LNCaP clone FGC (cell line): ENCODE results near the gene MTCL1.

Source experiments
- DNase-seq: peaks from one replicate; pipeline ENCODE4 v3.0.0-alpha.2; 2011; ENCODE audit warnings: low read depth
- H3K4me3 ChIP-seq: 2 replicates; pipeline ENCODE4 v1.5.1; 2011; ENCODE audit warnings: mild to moderate bottlenecking, low read depth, low read length, control low read depth
- CTCF ChIP-seq: IDR thresholded peaks from 2 replicates; pipeline ENCODE4 v1.5.1; 2012; ENCODE audit warnings: mild to moderate bottlenecking; ENCODE audit not compliant: control insufficient read depth, insufficient read depth; ENCODE audit errors: extremely low read depth

MTCL1 gene

GRCh38 chr18:8660316-8660715 is 45.0 kb upstream of the MTCL1 start:
- DNase-seq: no peak
- H3K4me3 ChIP-seq: no peak overlapping the region
- TF ChIP-seq CTCF: no peak

- DNase-seq: peak; percentile 7
- TF ChIP-seq CTCF: no peak
- no peak overlapping the region for H3K4me3 ChIP-seq
Observed at GRCh38 chr18:8661754-8662559, 43.4 kb upstream of the MTCL1 start.

GRCh38 chr18:8662560-8663255 is 42.6 kb upstream of the MTCL1 start:
- DNase-seq: no peak
- H3K4me3 ChIP-seq: no peak overlapping the region
- TF ChIP-seq CTCF: no peak

GRCh38 chr18:8667846-8668245 is 37.5 kb upstream of the MTCL1 start:
- no peak overlapping the region for H3K4me3 ChIP-seq
- DNase-seq: no peak
- TF ChIP-seq CTCF: no peak

- no peak overlapping the region for H3K4me3 ChIP-seq
- DNase-seq: no peak
- TF ChIP-seq CTCF: no peak
Observed at GRCh38 chr18:8668381-8668780, 37.0 kb upstream of the MTCL1 start.

GRCh38 chr18:8669571-8669970 is 35.8 kb upstream of the MTCL1 start:
- TF ChIP-seq CTCF: no peak
- H3K4me3 ChIP-seq: no peak overlapping the region
- DNase-seq: no peak
